MM.1S (cell line): Measurements from ENCODE around the gene DNAJB5.

ENCODE experiments used
- DNase-seq: peaks from one replicate; pipeline ENCODE4 v3.0.0-alpha.2; 2015
- H2AFZ ChIP-seq: fragments of 300-600 bp; sonication (generic); 2 replicates; pipeline ENCODE4 v1.6.0; 2016; ENCODE audit warnings: antibody characterized with exemption, low read length
- H3F3A ChIP-seq: fragments of 300-600 bp; sonication (generic); 2 replicates; pipeline ENCODE4 v1.6.1; 2016; ENCODE audit warnings: mild to moderate bottlenecking, antibody characterized with exemption, low read length, moderate library complexity, mixed read lengths; ENCODE audit not compliant: insufficient read depth
- H3K27ac ChIP-seq: fragments of 300-600 bp; sonication (generic); 2 replicates; pipeline ENCODE4 v1.5.1; 2016; ENCODE audit warnings: mild to moderate bottlenecking, low read length
- H3K27me3 ChIP-seq: fragments of 300-600 bp; sonication (generic); replicated peaks from 2 replicates; pipeline ENCODE4 v1.6.0; 2016; ENCODE audit warnings: low read length; ENCODE audit not compliant: insufficient read depth
- H3K36me3 ChIP-seq: fragments of 300-600 bp; sonication (generic); replicated peaks from 2 replicates; pipeline ENCODE4 v1.6.1; 2016; ENCODE audit warnings: mild to moderate bottlenecking, low read length, mixed read lengths; ENCODE audit not compliant: insufficient read depth
- H3K4me1 ChIP-seq: fragments of 300-600 bp; sonication (generic); 2 replicates; pipeline ENCODE4 v1.6.1; 2016; ENCODE audit warnings: low read length, mixed read lengths
- H3K4me2 ChIP-seq: fragments of 300-600 bp; sonication (generic); 2 replicates; pipeline ENCODE4 v1.6.0; 2016; ENCODE audit warnings: low read depth, low read length
- H3K4me3 ChIP-seq: fragments of 300-600 bp; sonication (generic); 2 replicates; pipeline ENCODE4 v1.5.1; 2016; ENCODE audit warnings: low read length, mixed read lengths
- H3K79me2 ChIP-seq: fragments of 300-600 bp; sonication (generic); 2 replicates; pipeline ENCODE4 v1.6.1; 2016; ENCODE audit warnings: mixed run types, low read length, mixed read lengths
- H3K9ac ChIP-seq: fragments of 300-600 bp; sonication (generic); 2 replicates; pipeline ENCODE4 v1.6.1; 2016; ENCODE audit warnings: low read length, mixed read lengths
- H3K9me2 ChIP-seq: fragments of 300-600 bp; sonication (generic); replicated peaks from 2 replicates; pipeline ENCODE4 v1.6.1; 2016; ENCODE audit warnings: mild to moderate bottlenecking, low read length, mixed read lengths; ENCODE audit not compliant: insufficient read depth
- H3K9me3 ChIP-seq: fragments of 300-600 bp; sonication (generic); replicated peaks from 2 replicates; pipeline ENCODE4 v1.6.1; 2016; ENCODE audit warnings: mild to moderate bottlenecking, low read length, mixed read lengths; ENCODE audit not compliant: insufficient read depth
- H4K20me1 ChIP-seq: fragments of 300-600 bp; sonication (generic); 2 replicates; pipeline ENCODE4 v1.6.1; 2016; ENCODE audit warnings: mild to moderate bottlenecking, low read length, moderate library complexity, mixed read lengths; ENCODE audit not compliant: insufficient read depth
- EZH2 ChIP-seq: fragments of 300-600 bp; sonication (generic); optimal IDR thresholded peaks from 2 replicates; pipeline ENCODE3; 2017; ENCODE audit warnings: low read depth, mild to moderate bottlenecking, antibody characterized with exemption, low read length, mixed read lengths
- EZH2phosphoT487 ChIP-seq: fragments of 300-600 bp; sonication (generic); IDR thresholded peaks from 2 replicates; pipeline ENCODE4 v1.6.1; 2018; ENCODE audit warnings: antibody characterized with exemption, low read length
- TF ChIP-seq, protein P1 (sequence below): fragments of 300-600 bp; sonication (generic); IDR thresholded peaks from 2 replicates; pipeline ENCODE4 v1.5.1; 2016; ENCODE audit warnings: antibody characterized with exemption, low read length, mixed read lengths

Gene DNAJB5

GRCh38 chr9:34991607-34992375 lies 2.2 kb downstream of the DNAJB5 start:
- Histone ChIP-seq H3K4me3 (no peak overlapping the region), H2AFZ (no peak overlapping the region), H4K20me1 (no peaks in the 10 kb centered on the region), H3K36me3 (no peaks in the 10 kb centered on the region), H3K27ac (no peak overlapping the region), H3K4me1 (no peaks in the 10 kb centered on the region), H3K9ac (no peak overlapping the region), H3K27me3 (0 out of 2 replicates have a peak, but pooled peaks cover 4% of the 10 kb centered on the region), H3K9me3 (no peaks in the 10 kb centered on the region), H3F3A (peaks cover 9% of the 10 kb centered on the region; the same call in 1 of the 2 replicates), H3K9me2 (no peaks in the 10 kb centered on the region), H3K79me2 (no peaks in the 10 kb centered on the region), H3K4me2 (no peak overlapping the region)
- TF ChIP-seq EZH2phosphoT487 (no peak), EZH2 (no peak)
- TF ChIP-seq, protein P1, sequence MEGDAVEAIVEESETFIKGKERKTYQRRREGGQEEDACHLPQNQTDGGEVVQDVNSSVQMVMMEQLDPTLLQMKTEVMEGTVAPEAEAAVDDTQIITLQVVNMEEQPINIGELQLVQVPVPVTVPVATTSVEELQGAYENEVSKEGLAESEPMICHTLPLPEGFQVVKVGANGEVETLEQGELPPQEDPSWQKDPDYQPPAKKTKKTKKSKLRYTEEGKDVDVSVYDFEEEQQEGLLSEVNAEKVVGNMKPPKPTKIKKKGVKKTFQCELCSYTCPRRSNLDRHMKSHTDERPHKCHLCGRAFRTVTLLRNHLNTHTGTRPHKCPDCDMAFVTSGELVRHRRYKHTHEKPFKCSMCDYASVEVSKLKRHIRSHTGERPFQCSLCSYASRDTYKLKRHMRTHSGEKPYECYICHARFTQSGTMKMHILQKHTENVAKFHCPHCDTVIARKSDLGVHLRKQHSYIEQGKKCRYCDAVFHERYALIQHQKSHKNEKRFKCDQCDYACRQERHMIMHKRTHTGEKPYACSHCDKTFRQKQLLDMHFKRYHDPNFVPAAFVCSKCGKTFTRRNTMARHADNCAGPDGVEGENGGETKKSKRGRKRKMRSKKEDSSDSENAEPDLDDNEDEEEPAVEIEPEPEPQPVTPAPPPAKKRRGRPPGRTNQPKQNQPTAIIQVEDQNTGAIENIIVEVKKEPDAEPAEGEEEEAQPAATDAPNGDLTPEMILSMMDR: no peak
- DNase-seq: no peak

- Histone ChIP-seq H3K4me2 (no peak overlapping the region), H3K36me3 (no peaks in the 10 kb centered on the region), H3K79me2 (no peaks in the 10 kb centered on the region), H3F3A (peaks cover 9% of the 10 kb centered on the region; the same call in 1 of the 2 replicates), H2AFZ (no peak overlapping the region), H3K9me2 (no peaks in the 10 kb centered on the region), H3K9me3 (no peaks in the 10 kb centered on the region), H3K4me3 (no peak overlapping the region), H4K20me1 (no peaks in the 10 kb centered on the region), H3K4me1 (no peaks in the 10 kb centered on the region), H3K27ac (no peak overlapping the region), H3K9ac (no peak overlapping the region), H3K27me3 (0 out of 2 replicates have a peak, but pooled peaks cover 4% of the 10 kb centered on the region)
- TF ChIP-seq EZH2phosphoT487: no peak
- no peak for TF ChIP-seq EZH2
- TF ChIP-seq, protein P1: no peak
- DNase-seq: no peak
Observed at GRCh38 chr9:34992376-34992951, 2.9 kb downstream of the DNAJB5 start.

DNA sequence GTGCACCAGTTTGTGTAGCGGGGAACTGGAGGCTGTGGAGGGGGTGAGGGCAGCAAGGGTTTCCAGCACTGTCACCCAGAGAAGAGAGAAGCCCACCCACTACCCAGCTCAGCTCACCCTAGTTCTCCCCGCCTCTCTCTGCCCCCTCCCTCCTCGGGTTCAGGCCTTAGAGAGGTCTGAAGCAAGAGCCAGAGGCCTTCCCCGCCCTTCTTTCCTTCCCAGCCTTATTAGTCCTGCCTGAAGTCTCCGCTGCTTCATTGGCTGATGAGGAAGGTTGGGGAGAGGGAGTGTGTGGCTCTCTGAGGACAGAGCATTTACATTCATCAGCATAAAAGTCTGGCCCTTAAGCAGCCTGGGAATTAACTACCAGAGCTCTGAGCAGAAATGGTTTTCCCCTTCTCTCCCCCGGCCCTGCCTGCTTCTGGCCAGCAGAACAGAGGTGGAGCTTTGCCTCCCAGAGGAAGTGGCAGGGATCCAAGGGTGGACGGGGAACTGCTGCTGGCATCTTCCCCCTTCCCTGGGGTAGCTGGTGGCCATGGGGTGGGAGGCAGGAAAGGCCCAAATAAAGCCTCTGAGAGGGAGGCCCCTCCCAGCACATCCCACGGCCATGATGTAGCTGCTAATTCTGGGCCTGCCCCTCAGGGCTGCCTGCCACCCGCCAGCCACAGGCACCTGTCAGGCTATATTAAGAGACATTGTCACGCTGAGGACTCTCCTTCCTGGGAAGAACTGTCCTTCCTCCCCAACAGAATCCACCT lies 4.1 kb downstream of the DNAJB5 start:
- Histone ChIP-seq H3F3A (peaks cover 9% of the 10 kb centered on the region; the same call in 1 of the 2 replicates), H3K4me3 (no peak overlapping the region), H3K27ac (no peak overlapping the region), H3K79me2 (no peaks in the 10 kb centered on the region), H3K9ac (no peak overlapping the region), H3K36me3 (no peaks in the 10 kb centered on the region), H3K4me2 (no peak overlapping the region), H2AFZ (no peak overlapping the region), H3K9me3 (no peaks in the 10 kb centered on the region), H3K4me1 (no peaks in the 10 kb centered on the region), H4K20me1 (no peaks in the 10 kb centered on the region), H3K27me3 (0 out of 2 replicates have a peak, but pooled peaks cover 4% of the 10 kb centered on the region), H3K9me2 (no peaks in the 10 kb centered on the region)
- TF ChIP-seq EZH2 (no peak), EZH2phosphoT487 (no peak)
- TF ChIP-seq, protein P1: no peak
- DNase-seq: no peak
